HG03196 (cell line): Measurements from ENCODE around the gene RPS24.

Experiments used
- ATAC-seq: cut with Tn5 transposase; IDR thresholded peaks from one replicate; pipeline ENCODE4 v1.9.1; 2021; ENCODE audit not compliant: unreplicated experiment

Gene RPS24

GRCh38 chr10:78081292-78081691, 47.6 kb downstream of the RPS24 start:
- no peak for ATAC-seq

GRCh38 chr10:78082636-78083035, 49.0 kb downstream of the RPS24 start:
- no peak for ATAC-seq
